ENCODE data around the gene TSPOAP1.

TSPOAP1 gene

GRCh38 chr17:58352596-58353388 lies 24.2 kb upstream of the TSPOAP1 start:
- ATAC-seq = peak; percentile 74
- TF ChIP-seq ISL1 (CRISPR knock-in tag; IDR thresholded peaks at IDR 0.05) (no peak), PPARA (CRISPR knock-in tag; IDR thresholded peaks at IDR 0.05; ENCODE audit: borderline replicate concordance) (no peak), TSHZ2 (CRISPR knock-in tag; IDR thresholded peaks at IDR 0.05) (no peak), CSDC2 (CRISPR knock-in tag; IDR thresholded peaks at IDR 0.05) (no peak), ZC3H10 (CRISPR knock-in tag; IDR thresholded peaks at IDR 0.05) (no peak), ZNF70 (CRISPR knock-in tag; IDR thresholded peaks at IDR 0.05) (no peak), BACH2 (CRISPR knock-in tag; IDR thresholded peaks at IDR 0.05; ENCODE audit: borderline replicate concordance) (no peak), RARB (CRISPR knock-in tag; IDR thresholded peaks at IDR 0.05) (no peak)
- TF ChIP-seq, protein P1, sequence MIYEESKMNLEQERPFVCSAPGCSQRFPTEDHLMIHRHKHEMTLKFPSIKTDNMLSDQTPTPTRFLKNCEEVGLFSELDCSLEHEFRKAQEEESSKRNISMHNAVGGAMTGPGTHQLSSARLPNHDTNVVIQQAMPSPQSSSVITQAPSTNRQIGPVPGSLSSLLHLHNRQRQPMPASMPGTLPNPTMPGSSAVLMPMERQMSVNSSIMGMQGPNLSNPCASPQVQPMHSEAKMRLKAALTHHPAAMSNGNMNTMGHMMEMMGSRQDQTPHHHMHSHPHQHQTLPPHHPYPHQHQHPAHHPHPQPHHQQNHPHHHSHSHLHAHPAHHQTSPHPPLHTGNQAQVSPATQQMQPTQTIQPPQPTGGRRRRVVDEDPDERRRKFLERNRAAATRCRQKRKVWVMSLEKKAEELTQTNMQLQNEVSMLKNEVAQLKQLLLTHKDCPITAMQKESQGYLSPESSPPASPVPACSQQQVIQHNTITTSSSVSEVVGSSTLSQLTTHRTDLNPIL (CRISPR knock-in tag; IDR thresholded peaks at IDR 0.05; ENCODE audit: low read depth) = no peak

GRCh38 chr17:58351831-58352595 lies 23.4 kb upstream of the TSPOAP1 start, which contains the start of gene SUPT4H1:
TSS of gene SUPT4H1 (minus strand) at chr17:58352201. CDS start at chr17:58352135, 66 bp downstream.
- no peak for TF ChIP-seq OSR1 (CRISPR knock-in tag; IDR thresholded peaks at IDR 0.05)
- TF ChIP-seq GLIS3 (CRISPR knock-in tag; IDR thresholded peaks at IDR 0.05) = no peak
- no peak for TF ChIP-seq RARB (CRISPR knock-in tag; IDR thresholded peaks at IDR 0.05)
- no peak for TF ChIP-seq ZNF8 (CRISPR knock-in tag; IDR thresholded peaks at IDR 0.05)
- no peak for TF ChIP-seq ZNF70 (CRISPR knock-in tag; IDR thresholded peaks at IDR 0.05)
- no peak for TF ChIP-seq TSHZ2 (CRISPR knock-in tag; IDR thresholded peaks at IDR 0.05)
- TF ChIP-seq PPARA (CRISPR knock-in tag; IDR thresholded peaks at IDR 0.05; ENCODE audit: borderline replicate concordance) = no peak
- TF ChIP-seq ZFP30 (CRISPR knock-in tag; IDR thresholded peaks at IDR 0.05) = no peak
- no peak for TF ChIP-seq CSDC2 (CRISPR knock-in tag; IDR thresholded peaks at IDR 0.05)
- peak; percentile 33; the same call in 1 of the 2 replicates for TF ChIP-seq ZC3H10 (CRISPR knock-in tag; IDR thresholded peaks at IDR 0.05)
- TF ChIP-seq SNAI2 (CRISPR knock-in tag; IDR thresholded peaks at IDR 0.05) = peak; percentile 43; the same call in 1 of the 2 replicates
- TF ChIP-seq, protein P2, sequence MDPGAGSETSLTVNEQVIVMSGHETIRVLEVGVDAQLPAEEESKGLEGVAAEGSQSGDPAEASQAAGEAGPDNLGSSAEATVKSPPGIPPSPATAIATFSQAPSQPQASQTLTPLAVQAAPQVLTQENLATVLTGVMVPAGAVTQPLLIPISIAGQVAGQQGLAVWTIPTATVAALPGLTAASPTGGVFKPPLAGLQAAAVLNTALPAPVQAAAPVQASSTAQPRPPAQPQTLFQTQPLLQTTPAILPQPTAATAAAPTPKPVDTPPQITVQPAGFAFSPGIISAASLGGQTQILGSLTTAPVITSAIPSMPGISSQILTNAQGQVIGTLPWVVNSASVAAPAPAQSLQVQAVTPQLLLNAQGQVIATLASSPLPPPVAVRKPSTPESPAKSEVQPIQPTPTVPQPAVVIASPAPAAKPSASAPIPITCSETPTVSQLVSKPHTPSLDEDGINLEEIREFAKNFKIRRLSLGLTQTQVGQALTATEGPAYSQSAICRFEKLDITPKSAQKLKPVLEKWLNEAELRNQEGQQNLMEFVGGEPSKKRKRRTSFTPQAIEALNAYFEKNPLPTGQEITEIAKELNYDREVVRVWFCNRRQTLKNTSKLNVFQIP (CRISPR knock-in tag; IDR thresholded peaks at IDR 0.05; ENCODE audit: borderline replicate concordance, low read depth) = no peak
- 0 out of 2 replicates have a peak, but pooled peaks have one; percentile 13 for TF ChIP-seq ESRRG (CRISPR knock-in tag; IDR thresholded peaks at IDR 0.05)
- no peak for TF ChIP-seq TCF4 (CRISPR knock-in tag; IDR thresholded peaks at IDR 0.05; ENCODE audit: borderline replicate concordance)
- no peak for TF ChIP-seq ARNTL (CRISPR knock-in tag; IDR thresholded peaks at IDR 0.05; ENCODE audit: borderline replicate concordance, low read depth)
- no peak for TF ChIP-seq TOX (CRISPR knock-in tag; IDR thresholded peaks at IDR 0.05; ENCODE audit: borderline replicate concordance)
- no peak for TF ChIP-seq PATZ1 (CRISPR knock-in tag; IDR thresholded peaks at IDR 0.05; ENCODE audit: borderline replicate concordance)

More at GRCh38 chr17:58351831-58352595, 23.4 kb upstream of the TSPOAP1 start, which contains the start of gene SUPT4H1:
- ATAC-seq = peak; percentile 97
